Middle frontal gyrus (tissue), 1 donor: ENCODE data around the gene RNF215.
A peak's percentile ranks its signal among the peaks of the same experiment; 100 is the strongest.

Experiments
- DNase-seq: peaks from one replicate; pipeline ENCODE4 v3.0.0-alpha.2; 2015; ENCODE audit warnings: low spot score; ENCODE audit errors: extremely low spot score

RNF215 gene

DNA sequence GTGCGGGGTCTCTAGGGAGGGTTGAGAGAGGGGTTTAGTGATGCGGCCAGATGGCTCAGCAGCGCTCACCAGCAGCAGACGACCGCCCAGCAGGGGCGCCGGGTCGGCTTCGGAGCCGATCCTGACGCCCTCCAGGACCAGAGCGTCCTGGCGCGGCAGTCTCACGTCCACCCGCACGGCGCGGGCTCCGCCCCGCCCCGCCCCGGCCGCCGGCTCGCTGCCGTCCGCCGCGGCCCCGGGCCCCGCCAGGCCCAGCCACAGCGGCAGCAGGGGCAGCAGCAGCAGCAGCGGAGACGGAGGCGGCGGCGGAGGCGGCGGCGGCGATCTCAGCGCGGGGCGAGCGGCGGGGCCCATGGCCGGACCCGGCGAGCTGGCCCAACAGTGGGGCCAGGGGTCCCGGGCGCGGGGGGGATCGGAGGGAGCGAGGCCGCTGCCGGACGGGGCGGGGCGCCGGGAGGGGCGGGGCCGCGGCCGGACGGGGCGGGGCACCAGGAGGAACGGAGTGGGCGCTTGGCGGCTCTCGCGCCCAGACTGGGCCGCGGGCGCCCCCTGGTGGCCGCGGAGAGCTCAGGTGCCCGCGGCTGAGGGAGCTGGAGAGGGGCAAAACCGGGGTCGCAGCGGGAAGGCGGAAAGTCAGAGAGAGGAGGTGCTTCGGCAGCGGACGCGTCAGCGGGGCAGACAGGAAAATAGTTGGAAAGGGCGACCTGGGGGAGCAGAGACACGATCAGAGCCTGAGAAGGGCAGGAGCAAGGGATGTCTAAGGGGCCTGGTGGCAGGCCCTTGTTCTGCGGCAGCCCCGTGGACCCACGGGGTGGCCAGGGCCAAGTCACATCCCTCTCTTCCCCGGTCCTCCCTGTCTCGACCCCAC is at the start of gene RNF215:
RNF215 (minus strand) TSS at position 452 of the 868 bp plus-strand sequence; CDS start at position 354, 98 bp downstream.
- DNase-seq = peak; percentile 80

DNA sequence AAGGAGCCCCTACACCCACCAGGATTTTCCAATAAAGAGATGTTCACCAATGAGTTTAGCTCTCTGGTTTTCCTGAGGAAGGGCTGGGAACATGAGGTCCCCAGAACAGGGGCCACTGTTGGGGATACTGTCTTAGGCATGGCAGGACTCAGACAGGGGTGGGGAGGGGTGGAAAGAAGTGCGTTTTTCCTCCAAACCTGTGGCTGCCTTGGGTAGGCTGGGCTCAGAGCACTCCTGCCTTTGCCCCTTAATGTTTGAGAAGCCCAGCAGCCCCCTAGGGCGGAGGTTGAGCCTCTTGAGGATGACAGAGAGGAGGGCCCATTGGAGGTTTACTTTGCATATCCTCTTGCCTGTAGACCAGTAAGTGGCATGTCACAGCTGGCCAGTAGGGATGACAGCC is 49.0 kb upstream of the RNF215 start:
- DNase-seq = no peak

DNA sequence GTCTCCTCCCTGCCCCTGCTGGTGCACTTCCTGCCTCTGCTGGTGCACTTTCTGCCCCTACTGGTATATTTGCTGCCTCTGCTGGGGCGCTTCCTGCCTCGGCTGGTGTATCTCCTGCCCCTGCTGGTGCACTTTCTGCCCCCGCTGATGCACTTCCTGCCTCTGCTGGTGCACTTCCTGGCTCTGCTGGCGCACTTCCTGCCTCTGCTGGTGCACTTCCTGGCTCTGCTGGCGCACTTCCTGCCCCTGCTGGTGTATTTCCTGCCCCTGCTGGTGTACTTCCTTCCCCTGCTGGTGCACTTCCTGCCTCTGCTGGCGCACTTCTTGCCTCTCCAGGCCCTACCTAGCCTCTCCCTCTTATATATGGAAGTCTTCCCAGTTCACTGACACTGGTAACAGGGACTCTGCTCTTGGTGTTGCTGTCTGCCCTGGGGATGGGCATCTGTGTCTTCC is 48.5 kb upstream of the RNF215 start:
- no peak for DNase-seq

DNA sequence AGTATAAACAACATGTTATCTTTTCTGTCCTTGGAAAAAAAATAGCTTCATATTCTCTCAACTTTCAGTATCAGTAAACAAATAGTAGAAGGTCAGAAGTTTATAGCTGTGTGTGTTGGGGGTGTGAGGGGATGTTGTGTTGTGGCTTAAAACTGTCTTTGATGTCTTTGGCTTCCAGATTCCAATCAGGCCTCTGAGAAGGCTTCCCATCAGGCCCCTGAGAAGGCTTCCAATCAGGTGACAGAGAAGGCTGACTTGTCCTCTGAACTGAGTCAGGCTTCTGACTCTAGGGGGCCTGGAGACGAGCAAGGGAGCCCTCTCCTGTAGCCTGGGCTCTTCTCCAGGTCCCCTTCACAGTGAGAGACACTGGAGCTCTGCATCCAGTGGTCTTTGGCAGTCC is 47.6 kb upstream of the RNF215 start:
- no peak for DNase-seq

DNA sequence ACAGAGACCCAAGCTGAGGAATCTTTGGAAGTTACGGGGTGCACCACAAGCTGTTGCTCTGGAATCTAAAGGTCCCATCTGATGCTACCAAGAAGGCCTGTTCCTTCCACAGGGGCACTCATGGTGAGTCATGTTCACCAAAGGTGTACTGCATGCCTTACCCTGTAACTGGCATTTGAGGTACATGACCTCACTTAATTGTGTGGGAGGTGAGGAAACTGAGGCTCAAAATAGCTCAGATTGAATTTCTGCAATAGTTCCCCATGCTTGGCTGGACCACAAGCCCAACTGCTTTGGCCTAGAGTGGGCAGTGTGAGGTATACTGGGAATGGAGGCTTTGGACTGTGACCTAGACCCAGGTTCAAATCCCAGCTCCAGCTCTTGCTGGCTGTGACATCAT is 46.6 kb upstream of the RNF215 start:
- no peak for DNase-seq

DNA sequence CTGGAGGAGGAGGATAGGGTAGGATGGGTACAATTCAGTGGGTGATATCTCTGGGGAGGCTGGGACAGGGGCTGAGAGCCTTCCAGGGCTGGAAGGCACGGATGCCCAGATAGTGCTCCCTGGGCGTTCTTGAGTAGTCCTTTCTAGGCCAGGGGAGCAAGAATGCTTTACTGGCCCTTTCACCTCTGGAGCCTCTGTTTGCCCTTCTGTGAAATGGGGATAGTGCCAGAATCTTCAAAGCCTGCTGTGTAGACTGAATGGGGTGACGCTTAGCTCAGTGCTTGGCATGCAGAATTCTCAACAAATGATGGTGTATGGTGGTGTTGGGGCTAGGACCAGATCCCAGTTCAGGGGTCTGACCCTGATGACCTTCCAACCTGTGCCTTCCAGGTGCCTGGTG is 46.0 kb upstream of the RNF215 start:
- no peak for DNase-seq

DNA sequence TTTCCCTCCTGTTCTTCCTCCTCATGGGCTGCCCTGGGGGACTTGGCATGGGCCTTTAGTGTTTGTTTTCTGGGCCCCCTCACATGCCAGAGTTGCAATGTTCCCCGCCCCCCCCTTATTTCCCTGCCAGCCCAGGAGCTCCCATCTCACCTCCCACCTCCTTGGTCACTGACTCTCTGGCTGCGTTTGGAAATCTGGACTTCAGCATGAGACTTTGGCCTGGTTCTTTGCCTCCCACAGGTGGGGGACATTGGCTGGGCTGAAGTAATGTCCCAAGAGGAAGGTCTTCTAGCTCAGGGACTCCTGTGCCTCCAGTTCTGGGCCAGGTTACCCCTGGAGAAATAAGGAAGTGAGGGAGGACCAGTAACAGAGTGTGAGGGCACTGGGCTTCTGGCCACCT is 45.3 kb upstream of the RNF215 start:
- no peak for DNase-seq

DNA sequence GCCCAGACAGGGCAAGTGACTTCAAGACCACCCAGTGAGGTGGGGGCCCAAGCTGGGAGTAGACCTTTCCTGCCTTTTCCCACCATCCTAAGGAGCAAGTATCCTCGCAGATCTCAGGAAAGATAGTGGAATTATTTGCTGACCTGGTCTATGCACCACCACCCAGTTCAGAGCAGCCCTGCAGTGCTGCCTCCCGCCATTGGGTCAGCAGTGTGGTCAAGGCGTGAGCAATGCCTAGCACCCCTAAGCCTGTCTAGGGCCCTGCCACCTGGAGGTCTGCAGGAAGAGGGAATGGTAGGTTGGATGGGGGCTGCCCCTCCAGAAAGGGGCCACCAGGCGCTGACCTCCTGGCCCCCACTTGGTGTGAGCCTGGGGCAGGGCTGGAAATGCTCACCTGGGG is 44.9 kb upstream of the RNF215 start:
- DNase-seq = no peak

DNA sequence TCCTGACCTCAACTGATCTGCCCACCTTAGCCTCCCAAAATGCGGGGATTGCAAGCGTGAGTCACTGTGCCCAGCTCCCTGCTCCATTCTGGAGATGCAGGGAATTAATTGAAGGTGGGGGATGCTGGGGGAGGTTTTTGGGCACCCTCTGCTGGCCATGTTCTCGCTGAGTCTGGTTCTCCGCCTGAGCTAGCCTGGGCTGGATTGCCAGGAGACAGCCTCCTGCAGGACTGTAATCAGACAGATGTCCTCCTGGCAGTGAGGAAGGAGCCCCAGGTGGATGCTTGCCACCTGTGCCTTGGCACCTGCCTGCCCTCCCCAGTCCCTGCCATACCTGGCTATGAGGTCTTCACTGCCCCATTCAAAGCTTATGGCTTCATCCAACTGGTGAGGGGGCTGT is 43.7 kb upstream of the RNF215 start:
- no peak for DNase-seq

DNA sequence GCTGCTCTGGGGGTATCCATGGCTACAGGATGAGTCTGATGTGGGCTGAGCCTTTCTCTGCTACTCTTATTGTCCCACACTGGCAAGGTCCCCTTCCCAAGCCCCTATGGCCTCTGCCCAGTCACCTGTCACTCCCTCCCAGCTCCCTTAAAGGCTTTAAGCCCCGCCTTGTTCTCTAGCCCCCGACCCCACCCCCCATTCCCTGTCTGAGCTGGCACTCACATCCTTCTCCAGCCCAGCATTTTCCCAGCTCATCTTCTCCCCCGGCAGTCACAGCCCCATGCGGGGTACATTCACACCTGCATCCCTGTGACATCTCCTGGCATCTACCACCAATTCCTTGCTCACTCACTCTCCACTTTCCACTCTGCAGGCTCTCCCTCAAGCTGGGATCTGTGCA is 42.7 kb upstream of the RNF215 start:
- DNase-seq = no peak

DNA sequence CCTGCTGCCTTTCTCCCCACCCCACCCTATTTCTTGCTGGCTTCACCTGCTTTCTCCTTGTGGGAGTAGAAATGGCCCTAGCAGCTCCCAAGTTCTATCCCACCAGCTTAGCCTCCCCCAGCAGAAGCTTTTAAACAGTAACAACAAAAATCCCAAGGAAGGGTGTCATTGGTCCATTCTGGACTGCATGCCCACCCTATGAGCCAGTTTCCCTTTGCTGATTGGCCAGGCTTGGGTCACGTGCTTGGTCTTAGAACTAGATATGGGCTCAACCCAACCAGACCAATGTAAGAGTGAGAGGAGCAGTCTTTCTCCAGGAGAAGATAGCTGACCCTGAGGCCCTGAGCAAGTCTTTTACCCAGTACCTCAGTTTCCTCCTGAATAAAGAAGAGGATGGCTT is 40.7 kb upstream of the RNF215 start:
- DNase-seq = no peak

DNA sequence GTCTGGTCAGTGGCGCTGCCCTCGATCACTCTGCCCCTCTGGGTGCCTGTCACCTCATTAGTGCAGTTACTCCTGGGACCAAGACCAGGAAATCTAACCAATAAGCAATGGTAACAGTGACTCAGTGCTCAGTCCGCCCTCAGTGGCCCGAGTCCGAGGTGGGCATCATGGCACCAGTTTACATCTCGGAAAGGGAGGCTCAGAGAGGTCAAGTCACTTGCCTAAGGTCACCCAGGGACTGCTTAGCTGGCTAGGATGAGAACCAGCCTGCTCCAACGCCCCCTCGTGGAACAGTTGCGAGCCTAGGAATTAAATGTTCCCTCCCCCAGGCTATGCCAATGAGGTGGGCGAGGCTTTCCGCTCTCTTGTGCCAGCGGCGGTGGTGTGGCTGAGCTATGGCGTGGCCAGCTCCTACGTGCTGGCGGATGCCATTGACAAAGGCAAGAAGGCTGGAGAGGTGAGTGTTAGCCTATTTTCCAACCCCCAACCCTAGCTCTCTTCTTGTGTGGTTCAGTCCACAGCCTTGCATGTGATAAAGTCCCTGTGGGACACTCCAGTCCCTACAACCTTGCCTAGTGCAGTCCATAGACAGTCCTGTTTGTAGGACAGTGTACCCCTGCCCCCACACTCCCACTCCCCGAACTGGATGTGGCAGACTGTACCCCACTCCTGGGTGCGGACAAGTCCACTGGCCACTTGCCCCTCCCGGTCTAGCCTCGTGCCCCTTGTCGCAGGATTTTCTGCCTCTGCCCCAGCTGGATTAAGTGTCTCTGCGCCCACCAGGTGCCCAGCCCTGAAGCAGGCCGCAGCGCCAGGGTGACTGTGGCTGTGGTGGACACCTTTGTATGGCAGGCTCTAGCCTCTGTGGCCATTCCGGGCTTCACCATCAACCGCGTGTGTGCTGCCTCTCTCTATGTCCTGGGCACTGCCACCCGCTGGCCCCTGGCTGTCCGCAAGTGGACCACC is 39.5 kb upstream of the RNF215 start:
- DNase-seq = peak; percentile 65

DNA sequence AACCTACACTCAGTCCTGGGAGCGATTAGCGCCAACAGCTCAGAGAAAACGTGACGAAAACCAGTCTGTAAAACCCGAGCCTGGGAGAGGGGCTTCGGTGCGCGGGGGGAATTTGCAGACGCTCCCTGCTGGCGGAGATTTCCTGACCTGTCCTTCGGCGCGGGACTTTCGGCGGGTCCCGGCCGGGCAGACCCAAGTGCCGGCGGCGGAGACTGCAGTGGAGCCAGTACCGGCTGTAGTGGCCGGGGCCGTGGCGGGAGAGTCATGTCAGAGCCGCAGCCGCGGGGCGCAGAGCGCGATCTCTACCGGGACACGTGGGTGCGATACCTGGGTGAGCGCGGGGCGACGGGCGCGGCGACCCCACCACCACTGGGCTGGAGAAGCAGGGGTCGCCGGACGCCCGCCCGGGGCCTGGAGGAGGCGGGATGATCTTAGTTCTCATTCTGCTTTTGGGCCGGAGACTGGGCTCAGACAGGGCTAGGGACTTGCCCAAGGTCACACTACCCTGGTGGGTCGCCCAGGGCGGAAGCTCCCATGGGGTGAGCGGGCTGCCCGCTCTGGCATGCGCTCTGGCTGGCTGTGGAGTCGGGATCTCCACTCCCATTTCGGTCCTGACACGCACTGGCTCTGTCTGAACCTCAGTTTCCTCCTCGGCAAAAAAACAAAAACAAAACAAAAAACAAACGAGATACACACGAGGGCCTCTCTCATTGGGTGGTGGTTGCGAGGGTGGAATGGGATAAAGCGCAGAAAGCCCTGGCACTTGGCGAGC is 38.6 kb upstream of the RNF215 start, which contains the start of gene MTFP1:
MTFP1 (plus strand) TSS at position 153 of the 772 bp plus-strand sequence; CDS start at position 265, 112 bp downstream.
- no peak for DNase-seq

DNA sequence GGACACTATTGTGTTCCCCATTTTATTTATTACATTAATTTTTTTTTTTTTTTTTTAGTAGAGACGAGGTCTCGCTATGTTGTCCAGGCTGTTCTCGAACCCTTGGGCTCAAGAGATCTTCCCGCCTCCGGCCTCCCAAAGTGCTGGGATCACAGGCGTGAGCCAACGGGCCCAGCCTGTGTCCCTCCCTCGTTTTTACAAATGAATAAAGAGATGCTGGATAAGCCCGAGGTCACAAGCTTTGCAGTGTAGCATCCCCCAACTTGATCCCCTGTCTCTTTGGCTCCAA is 38.1 kb upstream of the RNF215 start:
- no peak for DNase-seq

DNA sequence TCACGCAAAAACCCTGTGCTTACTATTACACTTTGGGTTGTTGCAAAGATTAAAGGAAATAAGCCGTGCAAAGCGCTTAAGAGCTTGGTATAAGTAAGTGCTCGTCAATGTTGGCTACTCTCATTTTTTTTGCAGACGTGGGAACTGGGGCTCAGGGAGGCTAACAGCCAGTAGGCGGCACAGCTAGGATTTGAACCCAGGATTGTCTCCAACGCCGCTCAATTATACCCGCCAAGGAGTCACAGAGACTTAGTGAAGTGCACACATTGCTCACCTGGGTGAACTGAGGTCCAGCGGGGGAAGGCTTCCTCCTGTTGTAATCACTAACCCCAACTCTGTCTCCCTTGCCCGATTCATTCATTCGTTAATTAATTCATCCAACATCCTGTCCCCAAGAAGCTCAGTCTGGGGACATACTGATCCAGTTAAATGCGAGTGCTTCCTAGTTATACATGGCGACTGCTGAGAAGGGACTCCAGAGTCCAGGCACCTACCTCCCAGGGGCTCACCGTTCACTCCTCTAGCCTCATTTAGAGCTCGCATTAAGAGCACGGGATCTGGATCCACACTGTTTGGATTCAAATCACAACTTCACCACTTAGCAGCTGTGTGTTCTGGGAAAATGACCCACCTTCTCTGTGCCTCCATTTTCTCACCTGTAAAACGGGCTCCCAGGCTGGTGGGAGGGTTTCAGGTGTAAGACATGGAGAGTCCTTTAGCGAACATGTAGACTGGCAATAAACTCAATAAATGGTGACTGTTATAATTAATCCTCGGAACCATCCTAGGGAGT is 37.5 kb upstream of the RNF215 start:
- no peak for DNase-seq

DNA sequence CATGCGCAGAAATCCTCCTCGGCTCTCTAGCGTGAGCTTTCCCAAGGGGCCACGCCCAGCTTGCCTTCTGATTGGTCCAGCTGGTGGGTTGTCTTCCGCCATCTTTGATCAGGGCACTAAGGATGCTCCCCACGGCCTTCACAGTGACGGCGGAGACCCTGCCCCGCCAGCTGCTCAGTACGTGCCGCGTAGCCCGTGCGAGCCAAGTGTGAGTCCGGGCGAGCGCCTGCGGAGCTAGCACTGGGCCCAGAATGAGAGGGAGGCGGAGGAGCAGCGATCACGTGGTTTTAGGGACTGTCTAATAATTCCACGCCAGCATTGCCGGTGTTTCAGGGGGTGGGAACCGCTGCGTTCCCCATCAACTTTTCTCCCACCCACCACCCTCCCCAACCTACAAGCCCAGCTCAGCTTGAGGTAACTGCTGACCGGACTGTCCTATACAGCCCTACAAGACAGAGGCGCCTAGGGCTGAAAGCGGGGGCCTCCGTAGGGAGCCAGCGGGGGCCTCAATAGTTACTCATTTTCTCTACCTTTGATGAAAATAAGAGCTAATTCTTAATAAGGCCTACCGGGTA is 36.8 kb upstream of the RNF215 start:
- DNase-seq = peak; percentile 99

DNA sequence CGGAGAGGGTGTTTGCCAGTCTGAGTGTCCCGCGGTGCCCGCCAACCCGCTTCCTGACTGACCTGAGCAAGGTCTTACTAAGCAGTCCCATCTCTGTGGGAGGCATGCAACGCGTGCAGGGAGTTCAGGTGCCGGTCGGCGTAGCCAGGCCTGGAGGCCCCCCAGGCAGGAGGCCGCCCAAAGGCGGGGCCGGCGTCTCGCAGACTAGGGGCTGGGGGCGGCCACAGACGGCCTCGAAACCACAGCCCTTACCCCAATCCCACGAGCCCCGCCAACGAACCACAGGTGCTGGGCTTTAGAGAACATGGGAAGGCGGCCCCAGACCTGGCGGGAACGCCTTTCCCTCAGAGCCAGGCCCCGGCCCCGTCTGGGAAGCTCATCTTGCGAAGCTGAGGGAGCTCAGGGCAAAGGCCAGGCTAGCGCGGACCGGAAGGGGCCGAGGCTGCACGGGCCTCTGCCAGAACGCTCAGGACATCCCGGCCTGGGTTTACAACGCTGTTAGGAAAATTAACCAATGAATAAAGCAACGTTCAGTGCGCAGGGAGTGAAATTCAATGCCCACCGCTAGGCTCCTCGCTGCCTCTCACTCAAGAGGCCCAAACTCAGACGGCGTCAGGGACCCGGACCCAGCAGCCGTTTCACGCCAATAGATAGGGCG is 36.2 kb upstream of the RNF215 start:
- no peak for DNase-seq

DNA sequence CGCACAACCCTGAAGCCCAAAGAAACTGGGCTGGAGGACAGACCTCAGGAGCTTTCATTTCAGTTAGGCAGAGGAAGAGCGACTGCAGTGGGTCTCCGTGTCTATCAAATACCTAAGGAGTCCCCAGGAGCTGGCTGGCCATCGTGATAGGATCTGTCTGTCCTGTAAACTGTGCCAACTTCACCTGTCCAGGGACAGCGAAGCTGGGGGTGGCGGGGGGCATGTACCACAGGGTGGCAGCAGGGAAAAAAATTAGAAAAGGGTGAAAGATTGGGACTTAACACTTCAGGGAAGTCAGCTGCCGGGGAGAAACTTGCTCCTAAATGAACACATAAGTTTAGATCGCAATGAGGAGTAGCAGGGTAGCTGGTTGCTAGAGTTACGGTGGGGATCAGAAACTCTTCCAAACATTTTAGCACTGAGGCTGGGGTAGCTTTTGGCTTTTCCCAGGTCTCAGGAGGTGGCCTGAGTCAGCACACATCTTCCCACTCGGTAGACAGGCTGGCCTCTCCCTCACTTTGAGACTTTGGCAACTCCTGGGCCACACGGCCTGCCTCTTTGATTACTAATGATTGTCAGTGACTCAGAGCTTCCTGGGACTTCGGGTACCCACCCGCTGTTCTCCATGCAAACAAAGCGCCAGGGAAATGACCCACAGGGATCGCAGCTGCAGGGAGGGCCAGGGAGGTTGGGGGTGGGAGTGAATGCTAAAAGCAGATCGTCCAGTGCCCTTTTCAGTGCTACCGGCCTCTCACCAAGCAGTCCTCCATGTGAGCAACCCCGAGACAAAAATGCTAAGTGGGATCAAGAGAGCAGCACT is 35.5 kb upstream of the RNF215 start:
- DNase-seq = no peak
